T-helper 2 cell treated with Interferon-gamma antibody and Interleukin-4, amounts not matched to agents 100 ng/mL and 5 ng/mL, for 36 hours (primary cell): Measurements from ENCODE around the gene SLC9A3. TPM values are rescaled to one million over a fixed set of nuclear protein-coding genes. Genes with fewer than 3 reads are reported as not detected.

Source experiments
- intact Hi-C: fragments of 100-400 bp; cut with micrococcal nuclease; formaldehyde crosslinking; loops from one replicate; pipeline ENCODE4 v1.15.1; 2023
- total RNA-seq: library from RNA; stranded (reverse); gene quantifications from 2 replicates; pipeline ENCODE4 v1.2.3, GENCODE V29; 2022

SLC9A3 gene
- total RNA-seq, 1 donor from 2014 or later: 1.5 TPM

GRCh38 chr5:421287-421880 is 102.9 kb downstream of the SLC9A3 start:
- intact Hi-C loops: no loop called here

- intact Hi-C loops: no loop called here
These were observed 103.5 kb downstream of the SLC9A3 start for GRCh38 chr5:420632-421286.

Other genes starting within 250 kb of the SLC9A3 start
- gene AHRR, start 202.7 kb downstream of the SLC9A3 start, total RNA-seq: 39.4 and 42.2 TPM in 2 replicates
- 70.0 and 72.1 TPM in 2 replicates for gene EXOC3, start 81.3 kb downstream of the SLC9A3 start, total RNA-seq
- 32.3 and 32.8 TPM in 2 replicates for gene CEP72, start 87.9 kb upstream of the SLC9A3 start, total RNA-seq
- gene TPPP, start 168.9 kb upstream of the SLC9A3 start, total RNA-seq: 0.18 and 0.34 TPM in 2 replicates